ENCODE results near the gene MAPRE2. TPM values are rescaled to one million over a fixed set of nuclear protein-coding genes. Genes with fewer than 3 reads are reported as not detected.

Gene MAPRE2
- total and polyA plus RNA-seq, 2 of the 13 experiments (the other 11 are each of a cell fraction or from before 2014, with no cell fraction given) = 34.5 to 67.9 TPM

GRCh38 chr18:35073186-35074105 is 32.2 kb downstream of the MAPRE2 start:
- intact Hi-C loops (cut with micrococcal nuclease; ENCODE audit: unreplicated experiment) = no loop called here
- TF ChIP-seq ZFP36L1 (CRISPR knock-in tag; IDR thresholded peaks at IDR 0.05) (no peak), SATB2 (CRISPR knock-in tag; IDR thresholded peaks at IDR 0.05) (no peak), ZNF264 (CRISPR knock-in tag; IDR thresholded peaks at IDR 0.05) (no peak), ZNF782 (CRISPR knock-in tag; IDR thresholded peaks at IDR 0.05; ENCODE audit: borderline replicate concordance) (no peak), KMT2A (CRISPR knock-in tag; IDR thresholded peaks at IDR 0.05) (no peak), ZNF607 (CRISPR knock-in tag; IDR thresholded peaks at IDR 0.05; ENCODE audit: borderline replicate concordance) (no peak), RXRB (CRISPR knock-in tag; IDR thresholded peaks at IDR 0.05; ENCODE audit: borderline replicate concordance) (no peak), XBP1 (CRISPR knock-in tag; IDR thresholded peaks at IDR 0.05) (no peak), KDM4B (CRISPR knock-in tag; IDR thresholded peaks at IDR 0.05) (no peak), TP53 (CRISPR knock-in tag; conservative IDR thresholded peaks at IDR 0.05) (no peak), ZNF552 (CRISPR knock-in tag; IDR thresholded peaks at IDR 0.05; ENCODE audit: borderline replicate concordance) (no peak), ATF6 (CRISPR knock-in tag; conservative IDR thresholded peaks at IDR 0.05) (no peak), YEATS4 (CRISPR knock-in tag; IDR thresholded peaks at IDR 0.05; ENCODE audit: borderline replicate concordance) (no peak), TARDBP (CRISPR knock-in tag; IDR thresholded peaks at IDR 0.05) (no peak), NR1H2 (CRISPR knock-in tag; IDR thresholded peaks at IDR 0.05; ENCODE audit: borderline replicate concordance, low read depth) (no peak), ZNF205 (CRISPR knock-in tag; IDR thresholded peaks at IDR 0.05) (no peak), NFYB (CRISPR knock-in tag; IDR thresholded peaks at IDR 0.05) (no peak), ZNF703 (CRISPR knock-in tag; IDR thresholded peaks at IDR 0.05; ENCODE audit: borderline replicate concordance) (no peak), SNAPC5 (CRISPR knock-in tag; IDR thresholded peaks at IDR 0.05; ENCODE audit: borderline replicate concordance) (no peak)
- no TSS peak for BruUV-seq (replicated peaks)
- H3K4me2 ChIP-seq (ENCODE audit: low read depth, low read length) = no peak overlapping the region
- no peaks in the 10 kb centered on the region for H3K9me3 ChIP-seq (ENCODE audit: low read length)
- no peaks in the 10 kb centered on the region for H3K4me1 ChIP-seq (ENCODE audit: insufficient read depth, low read length)
- ATAC-seq (no peak), FAIRE-seq (no peak), DNase-seq (ENCODE audit: low spot score) (no peak)
- peaks cover 6% of the 10 kb centered on the region for H3K79me2 ChIP-seq (ENCODE audit: insufficient read depth, low read length)
- no peak overlapping the region for H3K27ac ChIP-seq (ENCODE audit: extremely low read length, insufficient read depth, low read length)
- no peak overlapping the region for H3K4me3 ChIP-seq (replicated peaks in 1 of 3; ENCODE audit: insufficient read depth in 1 of 3, low read depth in 2 of 3, low read length in 3 of 3)
- no peak overlapping the region for H3K9ac ChIP-seq (ENCODE audit: insufficient read depth, low read depth, low read length)
- H4K20me1 ChIP-seq (ENCODE audit: insufficient read depth, low read length) = no peaks in the 10 kb centered on the region
- H3K27me3 ChIP-seq (ENCODE audit: control insufficient read depth in 1 of 2, insufficient read depth in 2 of 2, low read length in 2 of 2) = no peaks in the 10 kb centered on the region; a peak in 1 of 5 replicates
- in situ Hi-C loops (cut with HindIII; ENCODE audit: extremely low pct_ligation_motif_present, low pct_unique_long_range_greater_than_20kb) = no loop called here
- POLR2A ChIA-PET = no interaction called here
- H3K36me3 ChIP-seq (replicated peaks in 1 of 2; ENCODE audit: control insufficient read depth in 1 of 2, insufficient read depth in 2 of 2, low read length in 2 of 2) = peaks cover 4 to 34% of the 10 kb centered on the region in 2 experiments; a peak in 4 of 5 replicates
- CTCF ChIA-PET (ENCODE audit: low intra/inter-chr PET ratio, low total read pairs) = no interaction called here
- WGBS (ENCODE audit: low lambda C conversion rate) = 87% methylated on average over 3 of the region's 3 CpGs
- no peak overlapping the region for H2AFZ ChIP-seq (ENCODE audit: low read length)

All from HepG2 (cell line).